ENCODE measurements around the gene KLHL25. TPM values are rescaled to one million over a fixed set of nuclear protein-coding genes. Genes with fewer than 3 reads are reported as not detected.

Gene KLHL25
- total RNA-seq, 1 experiment from 2014 or later: 18.4 TPM

GRCh38 chr15:85780225-85780985, 14.3 kb downstream of the KLHL25 start:
- no peak overlapping the region for H3K4me3 Mint-ChIP-seq
- no CpG with 5 or more reads among the region's 8 CpGs for WGBS (ENCODE audit: extremely low coverage, insufficient read length, low lambda C conversion rate)

More at GRCh38 chr15:85780225-85780985, 14.3 kb downstream of the KLHL25 start:
- H3K4ac ChIP-seq (ENCODE audit: low read depth, low read length): no peak overlapping the region
- no peak overlapping the region for H2BK20ac ChIP-seq (ENCODE audit: low read depth, low read length, poor library complexity, severe bottlenecking)
- H3K79me1 ChIP-seq (ENCODE audit: insufficient read depth, low read depth, low read length, poor library complexity, severe bottlenecking): peaks cover 5% of the 10 kb centered on the region
- H3K18ac ChIP-seq (ENCODE audit: insufficient read length, low read depth, low read length): no peak overlapping the region
- peaks cover 17% of the 10 kb centered on the region for H3K79me2 ChIP-seq (ENCODE audit: insufficient read depth, low read length)
- no peak overlapping the region for H3K14ac ChIP-seq (ENCODE audit: insufficient read depth, low read length)
- no peak overlapping the region for H2BK15ac ChIP-seq (ENCODE audit: low read depth, low read length)
- no peaks in the 10 kb centered on the region for H3K9me3 Mint-ChIP-seq
- H2BK120ac ChIP-seq (ENCODE audit: low read depth, low read length, poor library complexity, severe bottlenecking): no peak overlapping the region
- H3K36me3 Mint-ChIP-seq (ENCODE audit: insufficient read depth in 1 of 3, low read depth in 3 of 3): peaks cover under 1 to 16% (median 3%) of the 10 kb centered on the region in 3 experiments; a peak in 6 of 7 replicates
- peaks cover 27 to 28% of the 10 kb centered on the region in 2 experiments for H3K4me1 Mint-ChIP-seq
- H3K27ac ChIP-seq (ENCODE audit: insufficient read length, low read depth, low read length): no peak overlapping the region
- H4K91ac ChIP-seq (ENCODE audit: insufficient read length, low read depth, low read length): no peak overlapping the region
- TF ChIP-seq CTCF (conservative IDR thresholded peaks at IDR 0.05): no peak
- no peaks in the 10 kb centered on the region for H3K9me3 ChIP-seq (ENCODE audit: control insufficient read depth, low read depth, low read length)
- no peak overlapping the region for H3K56ac ChIP-seq (ENCODE audit: insufficient read length, low read depth, low read length)
- no peaks in the 10 kb centered on the region for H3K27me3 ChIP-seq (ENCODE audit: insufficient read depth, low read length)
- no peak overlapping the region for H3K9ac ChIP-seq (ENCODE audit: extremely low read depth, insufficient read length, low read length)
- H2BK12ac ChIP-seq (ENCODE audit: insufficient read length, low read depth, low read length): no peak overlapping the region
- no peaks in the 10 kb centered on the region for H3K27me3 Mint-ChIP-seq (ENCODE audit: low read depth)
- no peak for DNase-seq
- H3K23ac ChIP-seq (ENCODE audit: insufficient read length, low read depth, low read length): no peak overlapping the region
- H3T11ph ChIP-seq (ENCODE audit: low read length): no peak overlapping the region
- H3K23me2 ChIP-seq (ENCODE audit: insufficient read length, low read depth, low read length, poor library complexity, severe bottlenecking): no peaks in the 10 kb centered on the region
- H3K4me1 ChIP-seq (ENCODE audit: insufficient read depth, low read length): peaks cover 2% of the 10 kb centered on the region; the same call in 1 of the 2 replicates
- no peaks in the 10 kb centered on the region for H4K20me1 ChIP-seq (ENCODE audit: control insufficient read depth, insufficient read depth, insufficient read length)
- H3K27ac Mint-ChIP-seq: peak overlapping the region in 2 of 3 experiments; percentile 17 to 22; a peak in 2 of 7 replicates
- H3K4me2 ChIP-seq (ENCODE audit: insufficient read depth, insufficient read length, low read length): no peak overlapping the region
- H4K5ac ChIP-seq (ENCODE audit: insufficient read length, low read depth, low read length): no peak overlapping the region
- H4K8ac ChIP-seq (replicated peaks; ENCODE audit: insufficient read length, low read depth, low read length): no peak overlapping the region
- H2AFZ ChIP-seq (ENCODE audit: low read length): no peak overlapping the region
- H2AK5ac ChIP-seq (ENCODE audit: insufficient read length, low read length): no peak overlapping the region
- H2BK5ac ChIP-seq (ENCODE audit: insufficient read length, low read length): no peak overlapping the region
